K562 (cell line): ENCODE results near the gene FIBP. TPM values are rescaled to one million over a fixed set of nuclear protein-coding genes. Genes with fewer than 3 reads are reported as not detected.

Source experiments
- ARID2 ChIP-seq: fragments of 450-650 bp; IDR thresholded peaks from 2 replicates; pipeline ENCODE4 v1.6.1; 2017; ENCODE audit warnings: antibody characterized with exemption, mild to moderate bottlenecking
- BRF2 ChIP-seq: IDR thresholded peaks from 3 replicates; pipeline ENCODE4 v1.6.1; 2011; ENCODE audit warnings: borderline replicate concordance, mild to moderate bottlenecking; ENCODE audit not compliant: insufficient read length, insufficient read depth
- CHD2 ChIP-seq: IDR thresholded peaks from 2 replicates; pipeline ENCODE4 v1.6.1; 2011; ENCODE audit warnings: low read depth, low read length
- HCFC1 ChIP-seq: IDR thresholded peaks from 2 replicates; pipeline ENCODE4 v1.6.1; 2012; ENCODE audit warnings: low read depth, low read length, improper control_type of control experiment
- HOMEZ ChIP-seq: fragments of 250-450 bp; sonication (Bioruptor Pico); IDR thresholded peaks from 2 replicates; pipeline ENCODE4 v1.4.0; 2020; ENCODE audit warnings: mild to moderate bottlenecking, moderate library complexity
- L3MBTL2 ChIP-seq: fragments of 450-650 bp; IDR thresholded peaks from 2 replicates; pipeline ENCODE4 v1.6.1; 2016; ENCODE audit warnings: mild to moderate bottlenecking, moderate library complexity
- MAFF ChIP-seq: IDR thresholded peaks from 2 replicates; pipeline ENCODE4 v1.6.1; 2012; ENCODE audit warnings: low read length, improper control_type of control experiment
- NR2F6 ChIP-seq: fragments of 450-650 bp; formaldehyde crosslinking; IDR thresholded peaks from 2 replicates; pipeline ENCODE4 v1.4.0; 2020; ENCODE audit warnings: mild to moderate bottlenecking
- RFX5 ChIP-seq: IDR thresholded peaks from 2 replicates; pipeline ENCODE4 v1.6.1; 2011; ENCODE audit warnings: low read depth, mild to moderate bottlenecking, improper control_type of control experiment, low read length
- SPI1 ChIP-seq: IDR thresholded peaks from 2 replicates; pipeline ENCODE4 v1.6.1; 2011; ENCODE audit warnings: low read depth, low read length, control low read depth, borderline replicate concordance
- TFAP4 ChIP-seq: sonication (generic); formaldehyde crosslinking; IDR thresholded peaks from 2 replicates; pipeline ENCODE4 v1.8.0; 2022; ENCODE audit warnings: missing genetic modification reagents, mild to moderate bottlenecking, moderate library complexity, borderline replicate concordance
- ZNF197 ChIP-seq: fragments of 200-800 bp; sonication (Bioruptor generic); IDR thresholded peaks from 2 replicates; pipeline ENCODE4 v1.6.1; 2016; ENCODE audit warnings: low read depth, missing genetic modification characterization, missing compliant biosample characterization
- ZNF224 ChIP-seq: sonication (generic); formaldehyde crosslinking; IDR thresholded peaks from 2 replicates; pipeline ENCODE4 v1.8.0; 2022; ENCODE audit warnings: mild to moderate bottlenecking, missing genetic modification reagents
- polyA plus RNA-seq, 8 experiments: library from polyadenylated mRNA; depleted of rRNA in 4 of 8; stranded (reverse) in 5 of 8; unstranded in 3 of 8; fragments of >200 nt; fragmentation: Nextera tagmentation in 2 of 8; fragmentation: Illumina TruSeq in 1 of 8; extraction: Ambion mirVana in 2 of 8; extraction: Trizol in 1 of 8; gene quantifications; 2 replicates each; pipeline versions ENCODE4 v1.2.1 to v1.2.3, GENCODE V29; 2011 to 2014; ENCODE audit warnings: inconsistent platforms in 1 of 8, missing spikeins in 1 of 8
- total RNA-seq, 7 experiments: library from RNA; depleted of rRNA in 6 of 7; stranded (reverse); fragments of >200 nt in 6 of 7; fragmentation: Illumina TruSeq in 2 of 7; extraction: Trizol in 2 of 7; gene quantifications; 2 replicates each; pipeline versions ENCODE4 v1.2.1 to v1.2.3, GENCODE V29; 2011 to 2021; ENCODE audit warnings: low replicate concordance in 1 of 7
- TF ChIP-seq, protein P1 (sequence below): fragments of 250-450 bp; sonication (Bioruptor Pico); IDR thresholded peaks from 2 replicates; pipeline ENCODE4 v1.8.0; 2021; ENCODE audit warnings: borderline replicate concordance, mild to moderate bottlenecking, moderate library complexity; ENCODE audit not compliant: poor library complexity, severe bottlenecking
- TF ChIP-seq, protein P2 (sequence below), 2 experiments: fragments of 450-650 bp in 1 of 2; sonication (generic) in 1 of 2; formaldehyde crosslinking in 1 of 2; IDR thresholded peaks; 2 replicates each; pipeline versions ENCODE4 v1.7.1 to v1.9.0; 2016 to 2022; ENCODE audit warnings: inconsistent platforms in 1 of 2, mild to moderate bottlenecking in 1 of 2, missing genetic modification reagents in 1 of 2

The FIBP gene
- total and polyA plus RNA-seq, 9 of the 15 experiments (the other 6 are each of a cell fraction or from before 2014, with no cell fraction given) = 41.2 to 79.2 (median 48.6) TPM

DNA sequence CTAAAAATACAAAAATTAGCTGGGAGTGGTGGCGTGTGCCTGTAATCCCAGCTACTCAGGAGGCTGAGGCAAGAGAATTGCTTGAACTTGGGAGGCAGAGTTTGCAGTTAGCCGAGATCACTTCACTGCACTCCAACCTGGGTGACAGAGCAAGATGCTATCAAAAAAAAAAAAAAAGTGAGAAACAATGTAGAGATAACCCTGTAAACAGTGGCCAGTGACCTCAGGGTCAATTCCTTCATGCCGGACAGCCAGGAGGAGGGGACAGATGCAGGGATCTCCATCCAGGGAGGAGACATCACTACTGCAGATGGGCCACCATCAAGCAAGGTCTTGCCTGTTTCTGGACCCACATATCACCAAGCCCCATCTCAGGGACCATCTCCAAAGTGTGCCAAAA, 40.5 kb downstream of the FIBP start (continued):
- TF ChIP-seq ARID2 = no peak
- no peak for TF ChIP-seq SPI1
- TF ChIP-seq, protein P1, sequence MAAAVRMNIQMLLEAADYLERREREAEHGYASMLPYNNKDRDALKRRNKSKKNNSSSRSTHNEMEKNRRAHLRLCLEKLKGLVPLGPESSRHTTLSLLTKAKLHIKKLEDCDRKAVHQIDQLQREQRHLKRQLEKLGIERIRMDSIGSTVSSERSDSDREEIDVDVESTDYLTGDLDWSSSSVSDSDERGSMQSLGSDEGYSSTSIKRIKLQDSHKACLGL (CRISPR knock-in tag) = no peak
- TF ChIP-seq MAFF = no peak
- TF ChIP-seq, protein P2, sequence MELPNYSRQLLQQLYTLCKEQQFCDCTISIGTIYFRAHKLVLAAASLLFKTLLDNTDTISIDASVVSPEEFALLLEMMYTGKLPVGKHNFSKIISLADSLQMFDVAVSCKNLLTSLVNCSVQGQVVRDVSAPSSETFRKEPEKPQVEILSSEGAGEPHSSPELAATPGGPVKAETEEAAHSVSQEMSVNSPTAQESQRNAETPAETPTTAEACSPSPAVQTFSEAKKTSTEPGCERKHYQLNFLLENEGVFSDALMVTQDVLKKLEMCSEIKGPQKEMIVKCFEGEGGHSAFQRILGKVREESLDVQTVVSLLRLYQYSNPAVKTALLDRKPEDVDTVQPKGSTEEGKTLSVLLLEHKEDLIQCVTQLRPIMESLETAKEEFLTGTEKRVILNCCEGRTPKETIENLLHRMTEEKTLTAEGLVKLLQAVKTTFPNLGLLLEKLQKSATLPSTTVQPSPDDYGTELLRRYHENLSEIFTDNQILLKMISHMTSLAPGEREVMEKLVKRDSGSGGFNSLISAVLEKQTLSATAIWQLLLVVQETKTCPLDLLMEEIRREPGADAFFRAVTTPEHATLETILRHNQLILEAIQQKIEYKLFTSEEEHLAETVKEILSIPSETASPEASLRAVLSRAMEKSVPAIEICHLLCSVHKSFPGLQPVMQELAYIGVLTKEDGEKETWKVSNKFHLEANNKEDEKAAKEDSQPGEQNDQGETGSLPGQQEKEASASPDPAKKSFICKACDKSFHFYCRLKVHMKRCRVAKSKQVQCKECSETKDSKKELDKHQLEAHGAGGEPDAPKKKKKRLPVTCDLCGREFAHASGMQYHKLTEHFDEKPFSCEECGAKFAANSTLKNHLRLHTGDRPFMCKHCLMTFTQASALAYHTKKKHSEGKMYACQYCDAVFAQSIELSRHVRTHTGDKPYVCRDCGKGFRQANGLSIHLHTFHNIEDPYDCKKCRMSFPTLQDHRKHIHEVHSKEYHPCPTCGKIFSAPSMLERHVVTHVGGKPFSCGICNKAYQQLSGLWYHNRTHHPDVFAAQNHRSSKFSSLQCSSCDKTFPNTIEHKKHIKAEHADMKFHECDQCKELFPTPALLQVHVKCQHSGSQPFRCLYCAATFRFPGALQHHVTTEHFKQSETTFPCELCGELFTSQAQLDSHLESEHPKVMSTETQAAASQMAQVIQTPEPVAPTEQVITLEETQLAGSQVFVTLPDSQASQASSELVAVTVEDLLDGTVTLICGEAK (IDR thresholded peaks at IDR 0.05) = no peak
- TF ChIP-seq, protein P2 (CRISPR knock-in tag; IDR thresholded peaks at IDR 0.05) = no peak
- TF ChIP-seq L3MBTL2 = no peak
- TF ChIP-seq TFAP4 (CRISPR knock-in tag) = no peak
- no peak for TF ChIP-seq NR2F6 (CRISPR knock-in tag)
- no peak for TF ChIP-seq BRF2
- no peak for TF ChIP-seq HCFC1
- no peak for TF ChIP-seq ZNF224 (CRISPR knock-in tag)
- no peak for TF ChIP-seq CHD2
- TF ChIP-seq RFX5 = no peak
- TF ChIP-seq ZNF197 (CRISPR knock-in tag) = no peak
- no peak for TF ChIP-seq HOMEZ
